HG03460 (cell line): ENCODE measurements around the gene NFKBIA.
"Not testable (repeated sequence)": the region's sequence is repeated elsewhere in the genome, so short reads cannot be mapped to it uniquely, and the experiment has no call there.

Source experiments
- ATAC-seq: cut with Tn5 transposase; IDR thresholded peaks from one replicate; pipeline ENCODE4 v1.9.1; 2021; ENCODE audit not compliant: unreplicated experiment

Gene NFKBIA

DNA sequence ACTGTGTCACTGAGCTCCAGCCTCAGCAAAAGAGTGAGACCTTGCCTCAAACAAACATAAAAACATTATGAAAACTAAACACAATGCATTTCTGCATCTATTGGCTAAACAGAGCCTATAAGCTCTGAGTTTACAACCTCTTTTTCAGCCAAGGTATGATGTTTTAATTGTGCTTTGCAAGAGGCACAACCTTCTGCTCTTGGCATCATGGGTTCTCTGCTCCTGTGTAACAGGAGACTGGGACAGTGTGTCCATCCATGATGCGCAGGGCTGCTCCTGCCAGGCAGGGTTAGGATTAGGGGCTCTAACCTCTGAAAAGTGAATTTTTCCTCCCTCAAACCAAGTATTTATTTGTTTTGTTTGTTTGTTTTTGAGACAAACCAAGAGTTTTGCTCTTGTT is 5.0 kb upstream of the NFKBIA start:
- ATAC-seq, result no peak

GRCh38 chr14:35408026-35408425 is 3.5 kb upstream of the NFKBIA start:
- ATAC-seq, result no peak

GRCh38 chr14:35407306-35407630 is 2.7 kb upstream of the NFKBIA start:
- ATAC-seq, result no peak

- no peak for ATAC-seq
Measured at GRCh38 chr14:35406506-35407305, 2.2 kb upstream of the NFKBIA start.

GRCh38 chr14:35406090-35406489 is 1.5 kb upstream of the NFKBIA start:
- ATAC-seq, result no peak

GRCh38 chr14:35405304-35405996 is 901 bp upstream of the NFKBIA start:
- ATAC-seq, result no peak

DNA sequence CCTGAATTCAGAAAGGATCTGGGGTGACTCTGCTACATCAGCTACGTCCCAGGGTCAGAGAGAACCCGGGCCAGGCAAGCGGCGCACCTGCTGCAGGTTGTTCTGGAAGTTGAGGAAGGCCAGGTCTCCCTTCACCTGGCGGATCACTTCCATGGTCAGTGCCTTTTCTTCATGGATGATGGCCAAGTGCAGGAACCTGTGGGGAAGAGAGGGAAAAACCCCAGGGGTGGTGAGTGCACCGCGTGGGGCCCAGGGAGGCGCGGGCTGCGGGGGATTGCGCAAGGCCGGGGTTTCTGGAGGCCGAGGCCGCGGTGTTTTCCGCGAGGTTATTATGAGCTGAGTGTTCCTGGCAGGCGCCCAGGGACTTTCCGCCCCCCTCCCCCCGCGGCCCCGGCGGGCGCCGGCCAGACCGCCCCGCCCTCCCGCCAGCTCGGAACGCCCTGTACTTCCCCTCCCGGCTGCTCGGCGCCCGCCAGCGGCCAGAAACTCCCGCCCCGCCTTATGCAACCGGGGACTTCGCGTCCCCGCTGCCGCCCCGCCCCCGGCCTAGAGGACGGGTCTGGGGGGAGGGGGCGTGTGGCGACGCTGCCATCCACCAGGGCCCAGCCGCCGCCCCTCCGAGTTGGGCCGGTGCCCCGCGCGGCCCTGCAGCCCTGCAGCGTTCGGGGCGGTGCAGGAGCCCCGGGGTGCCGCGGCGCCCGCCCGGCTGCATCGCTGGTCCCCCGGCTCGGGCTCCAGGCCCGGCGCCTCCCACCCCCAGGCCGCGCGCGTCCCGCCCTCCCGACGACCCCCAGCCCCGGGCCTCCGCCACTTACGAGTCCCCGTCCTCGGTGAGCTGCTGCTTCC is 723 bp downstream of the NFKBIA start:
- ATAC-seq, result peak; percentile 47

DNA sequence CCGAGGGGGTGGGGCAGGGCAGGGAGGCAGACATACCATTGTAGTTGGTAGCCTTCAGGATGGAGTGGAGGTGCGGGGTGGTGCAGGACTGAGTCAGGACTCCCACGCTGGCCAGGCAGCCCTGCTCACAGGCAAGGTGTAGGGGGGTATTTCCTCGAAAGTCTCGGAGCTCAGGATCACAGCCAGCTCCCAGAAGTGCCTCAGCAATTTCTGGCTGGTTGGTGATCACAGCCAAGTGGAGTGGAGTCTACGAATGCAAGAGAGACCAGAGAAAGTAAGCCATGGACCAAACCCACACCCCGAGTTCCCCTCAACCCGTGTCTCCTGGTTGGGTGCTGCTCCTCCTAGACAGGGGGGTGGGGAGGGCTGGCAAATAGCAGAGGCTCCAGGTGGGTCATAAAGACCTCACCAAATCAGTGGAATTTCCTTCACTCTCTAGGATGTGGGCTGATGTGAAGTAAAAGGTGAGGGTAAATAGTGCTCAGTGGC is 1.4 kb downstream of the NFKBIA start:
- no peak for ATAC-seq

- ATAC-seq, result no peak
Measured at GRCh38 chr14:35402323-35403113, 2.0 kb downstream of the NFKBIA start.

GRCh38 chr14:35401422-35402265 is 2.9 kb downstream of the NFKBIA start:
- no peak for ATAC-seq

DNA sequence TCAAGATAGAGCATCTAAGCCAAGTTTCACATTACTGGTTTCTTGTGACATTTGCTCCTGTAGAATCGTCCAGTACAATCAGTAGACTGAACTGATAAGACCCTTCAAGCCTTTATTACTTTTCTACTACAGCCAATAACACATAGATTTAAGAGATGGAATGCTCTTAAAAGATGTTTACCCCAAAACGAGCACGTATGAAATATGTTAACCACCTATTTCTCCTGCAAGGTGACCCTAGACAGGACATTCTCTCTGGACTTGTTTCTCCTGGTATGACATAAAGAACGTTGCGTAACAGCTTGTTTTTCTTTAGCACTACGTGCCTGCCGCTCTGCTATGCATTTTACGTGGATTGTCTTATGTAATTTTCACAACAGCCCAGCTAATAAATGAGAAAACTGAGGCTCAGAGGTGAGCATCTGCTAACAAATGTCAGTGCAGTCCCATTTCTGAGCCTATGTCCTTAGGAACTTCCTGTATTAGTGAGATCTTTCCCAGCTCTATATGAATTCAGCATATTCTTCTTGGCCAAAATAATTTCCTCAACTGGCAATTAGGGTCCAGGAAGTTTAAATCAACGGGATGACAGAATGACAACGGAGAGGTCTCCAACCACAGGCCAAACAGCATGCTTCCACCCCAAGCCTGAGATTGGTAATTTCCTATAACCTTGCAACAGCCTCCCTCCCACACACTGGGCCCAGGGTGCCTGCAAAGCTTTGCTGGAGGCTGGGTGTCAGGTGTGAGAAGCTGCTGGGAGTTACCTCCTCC is 3.7 kb downstream of the NFKBIA start:
- ATAC-seq, result no peak

- no peak for ATAC-seq
Measured at GRCh38 chr14:35399083-35399937, 5.2 kb downstream of the NFKBIA start.

DNA sequence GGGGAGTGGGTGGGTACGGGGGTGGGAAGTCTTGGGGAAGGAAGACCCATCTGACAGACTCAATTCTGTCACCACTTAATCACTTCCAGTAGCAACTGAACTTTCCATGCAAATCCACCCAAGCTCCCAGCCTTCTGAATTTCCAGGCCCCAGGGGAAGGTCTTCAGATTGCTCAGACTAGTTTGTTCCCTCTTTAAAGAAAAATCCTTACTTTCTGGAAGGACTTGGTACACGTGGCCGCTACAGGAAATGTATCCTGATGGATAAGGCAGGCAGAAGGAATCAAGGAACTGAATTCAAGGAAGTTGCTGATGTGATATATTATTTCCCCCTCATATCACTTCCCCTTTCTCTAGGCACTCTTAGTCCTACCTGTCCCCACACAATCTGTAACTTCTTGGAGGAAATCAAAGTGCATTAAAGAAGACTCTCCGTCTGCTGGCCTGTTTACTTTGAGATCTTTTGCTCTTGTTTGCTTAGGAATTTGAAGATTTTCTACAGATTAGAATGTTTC is 6.4 kb downstream of the NFKBIA start:
- no peak for ATAC-seq

DNA sequence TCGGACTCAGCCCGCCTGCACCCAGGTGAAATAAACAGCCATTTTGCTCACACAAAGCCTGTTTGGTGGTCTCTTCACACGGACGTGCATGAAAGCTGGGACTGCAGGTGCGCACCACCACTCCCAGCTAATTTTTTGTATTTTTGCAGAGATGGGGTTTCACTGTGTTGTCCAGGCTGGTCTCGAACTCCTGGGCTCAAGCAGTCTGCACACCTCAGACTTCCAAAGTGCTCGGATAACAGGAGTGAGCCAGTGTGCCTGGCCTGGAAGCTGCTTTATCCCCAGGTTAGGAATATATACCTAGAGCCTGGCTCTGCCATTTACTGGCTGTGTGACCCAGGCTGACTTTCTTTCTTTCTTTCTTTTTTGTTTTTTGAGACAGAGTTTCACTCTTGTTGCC is 7.9 kb downstream of the NFKBIA start:
- ATAC-seq, result not testable (repeated sequence)

DNA sequence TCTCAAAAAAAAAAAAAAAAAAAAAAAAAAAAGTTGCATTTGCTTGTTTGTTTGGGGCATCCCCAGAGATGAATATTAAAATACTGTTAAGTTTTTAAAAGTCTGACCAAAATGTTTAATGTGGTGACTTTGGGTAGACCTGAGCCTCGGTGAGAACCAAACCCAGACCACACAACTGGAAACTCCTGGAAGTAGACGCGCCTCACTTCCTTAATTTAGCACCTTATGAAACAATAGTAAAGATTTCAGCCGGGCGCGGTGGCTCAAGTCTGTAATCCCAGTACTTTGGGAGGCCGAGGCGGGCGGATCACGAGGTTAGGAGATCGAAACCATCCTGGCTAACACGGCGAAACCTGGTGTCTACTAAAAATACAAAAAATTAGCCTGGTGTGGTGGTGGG is 9.3 kb downstream of the NFKBIA start:
- ATAC-seq, result no peak

GRCh38 chr14:35394326-35395013 is 10.1 kb downstream of the NFKBIA start:
- ATAC-seq, result no peak

- ATAC-seq, result no peak
Measured at GRCh38 chr14:35393826-35394225, 10.7 kb downstream of the NFKBIA start.
